Neural cell (in vitro differentiated cells): ENCODE measurements around the gene PLXDC1. TPM values are rescaled to one million over a fixed set of nuclear protein-coding genes. Genes with fewer than 3 reads are reported as not detected.
A peak's percentile ranks its signal among the peaks of the same experiment; 100 is the strongest.

Experiments
- H2AFZ ChIP-seq: fragments of 200-600, 300-800 bp; sonication (generic), shearing (Covaris generic); 2 replicates; pipeline ENCODE4 v1.6.0; 2014; ENCODE audit warnings: low read depth, mild to moderate bottlenecking, antibody characterized with exemption, low read length, moderate library complexity
- H3F3A ChIP-seq: fragments of 200-600 bp; shearing (Covaris generic); 2 replicates; pipeline ENCODE4 v1.6.1; 2016; ENCODE audit warnings: mild to moderate bottlenecking, moderate library complexity, mixed read lengths, antibody characterized with exemption, low read length; ENCODE audit not compliant: insufficient read depth, poor library complexity, severe bottlenecking
- H3K27ac ChIP-seq: fragments of 200-600, 300-800 bp; sonication (generic), shearing (Covaris generic); 2 replicates; pipeline ENCODE4 v1.5.1; 2014; ENCODE audit warnings: mild to moderate bottlenecking, low read length, moderate library complexity
- H3K27me3 ChIP-seq: fragments of 300-800, 200-600 bp; sonication (generic), shearing (Covaris generic); 2 replicates; pipeline ENCODE4 v1.6.0; 2014; ENCODE audit warnings: mild to moderate bottlenecking, low read depth, low read length, moderate library complexity; ENCODE audit not compliant: insufficient read depth
- H3K36me3 ChIP-seq: fragments of 300-800, 200-600 bp; sonication (generic), shearing (Covaris generic); 2 replicates; pipeline ENCODE4 v1.5.1; 2014; ENCODE audit warnings: mild to moderate bottlenecking, antibody characterized with exemption, low read length, moderate library complexity; ENCODE audit not compliant: insufficient read depth
- H3K4me2 ChIP-seq: fragments of 300-800, 200-600 bp; sonication (generic), shearing (Covaris generic); 2 replicates; pipeline ENCODE4 v1.6.0; 2014; ENCODE audit warnings: mild to moderate bottlenecking, low read length
- H3K4me3 ChIP-seq: fragments of 300-800, 200-600 bp; sonication (generic), shearing (Covaris generic); 2 replicates; pipeline ENCODE4 v1.5.1; 2014; ENCODE audit warnings: mild to moderate bottlenecking, low read length, moderate library complexity
- H3K79me2 ChIP-seq: fragments of 200-600 bp; shearing (Covaris generic); replicated peaks from 2 replicates; pipeline ENCODE4 v1.6.0; 2014; ENCODE audit warnings: mild to moderate bottlenecking, low read length, moderate library complexity; ENCODE audit not compliant: insufficient read depth
- H3K9ac ChIP-seq: fragments of 300-800, 200-600 bp; sonication (generic), shearing (Covaris generic); 2 replicates; pipeline ENCODE4 v1.6.1; 2016; ENCODE audit warnings: mild to moderate bottlenecking, low read length, mixed read lengths
- H3K9me2 ChIP-seq: fragments of 200-600 bp; shearing (Covaris generic); 2 replicates; pipeline ENCODE4 v1.6.1; 2016; ENCODE audit warnings: mild to moderate bottlenecking, low read length, mixed read lengths; ENCODE audit not compliant: insufficient read depth
- H3K9me3 ChIP-seq: fragments of 200-600, 300-800 bp; sonication (generic), shearing (Covaris generic); 2 replicates; pipeline ENCODE4 v1.6.1; 2016; ENCODE audit warnings: mild to moderate bottlenecking, mixed run types, low read length, moderate library complexity, mixed read lengths
- H4K20me1 ChIP-seq: fragments of 200-600 bp; shearing (Covaris generic); 2 replicates; pipeline ENCODE4 v1.6.1; 2016; ENCODE audit warnings: mild to moderate bottlenecking, mixed run types; ENCODE audit not compliant: insufficient read depth
- EP300 ChIP-seq: fragments of 450-650 bp; conservative IDR thresholded peaks from 2 replicates; pipeline ENCODE4 v1.6.1; 2014; ENCODE audit warnings: antibody characterized with exemption, mild to moderate bottlenecking, moderate library complexity; ENCODE audit not compliant: poor library complexity, severe bottlenecking
- EZH2 ChIP-seq: fragments of 200-600, 300-800 bp; shearing (Covaris generic), sonication (generic); IDR thresholded peaks from 2 replicates; pipeline ENCODE4 v1.6.1; 2014; ENCODE audit warnings: antibody characterized with exemption, low read length, borderline replicate concordance, mild to moderate bottlenecking; ENCODE audit not compliant: insufficient read depth, poor library complexity, severe bottlenecking
- MXI1 ChIP-seq: fragments of 450-650 bp; conservative IDR thresholded peaks from 2 replicates; pipeline ENCODE4 v1.6.1; 2014; ENCODE audit warnings: antibody characterized with exemption, mild to moderate bottlenecking; ENCODE audit not compliant: poor library complexity, severe bottlenecking
- RAD21 ChIP-seq: fragments of 450-650 bp; conservative IDR thresholded peaks from 2 replicates; pipeline ENCODE4 v1.6.1; 2014; ENCODE audit warnings: antibody characterized with exemption, mild to moderate bottlenecking, moderate library complexity
- SMC3 ChIP-seq: fragments of 450-650 bp; conservative IDR thresholded peaks from 2 replicates; pipeline ENCODE4 v1.6.1; 2014; ENCODE audit warnings: antibody characterized with exemption, mild to moderate bottlenecking, moderate library complexity; ENCODE audit not compliant: poor library complexity
- TAF1 ChIP-seq: IDR thresholded peaks from 2 replicates; pipeline ENCODE4 v1.6.1; 2012; ENCODE audit warnings: low read depth
- polyA plus RNA-seq: library from polyadenylated mRNA; depleted of rRNA; stranded (reverse); fragments of >200 nt; gene quantifications from 2 replicates; pipeline ENCODE4 v1.2.3, GENCODE V29; 2014
- TF ChIP-seq, protein P1 (sequence below): IDR thresholded peaks from 2 replicates; pipeline ENCODE4 v1.6.1; 2012; ENCODE audit warnings: borderline replicate concordance

The PLXDC1 gene
- polyA plus RNA-seq, 1 donor from 2014 or later = 10.0 TPM

DNA sequence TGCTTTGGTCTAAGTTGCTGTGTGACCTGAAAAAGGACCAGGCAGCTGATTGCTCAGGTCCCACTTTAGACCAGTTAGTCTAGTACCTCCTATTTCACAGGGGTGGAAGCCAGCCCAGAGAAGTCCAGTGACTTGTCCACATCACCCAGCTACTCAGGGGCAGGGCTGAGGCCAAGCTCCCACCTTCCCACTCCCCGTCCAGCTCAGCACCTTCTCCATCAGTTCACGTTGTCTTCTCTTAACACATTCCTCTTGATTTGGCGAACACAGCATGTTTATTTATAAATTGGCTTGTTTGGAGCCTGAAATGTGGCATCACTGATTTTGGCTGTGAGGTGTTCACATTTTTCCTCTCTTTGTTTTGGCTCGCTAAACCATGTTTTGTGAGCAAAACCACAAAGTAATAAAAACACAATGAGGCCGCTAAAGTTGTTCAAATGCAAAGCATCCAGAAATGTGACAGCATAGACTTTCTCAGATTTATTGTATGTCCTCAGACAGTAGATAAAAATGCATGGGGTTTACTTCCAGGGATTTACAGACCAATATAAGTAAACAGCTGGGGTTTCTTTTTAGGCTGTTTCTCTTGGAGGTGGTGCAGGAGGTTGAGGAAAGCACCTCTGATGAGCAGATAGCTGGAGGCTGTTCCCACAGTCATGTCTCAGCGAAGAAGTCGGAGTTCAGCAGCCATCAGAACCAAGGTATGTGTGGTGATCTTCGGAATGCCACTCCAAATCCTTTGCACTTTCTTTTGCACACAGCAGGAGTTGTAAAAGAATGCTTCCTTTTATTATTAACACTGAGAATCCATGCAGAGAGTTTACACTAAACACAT is 88.4 kb downstream of the PLXDC1 start:
- no peak overlapping the region for H3K4me2 ChIP-seq
- no peak overlapping the region for H3K27ac ChIP-seq
- no peaks in the 10 kb centered on the region for H4K20me1 ChIP-seq
- no peaks in the 10 kb centered on the region for H3K27me3 ChIP-seq
- H3K9me3 ChIP-seq = no peaks in the 10 kb centered on the region
- no peaks in the 10 kb centered on the region for H3K79me2 ChIP-seq
- H3K9me2 ChIP-seq = no peaks in the 10 kb centered on the region
- no peaks in the 10 kb centered on the region for H3F3A ChIP-seq
- H3K36me3 ChIP-seq = no peaks in the 10 kb centered on the region
- H3K9ac ChIP-seq = no peak overlapping the region
- TF ChIP-seq RAD21 = no peak
- TF ChIP-seq MXI1 = no peak
- TF ChIP-seq EZH2 = no peak
- H2AFZ ChIP-seq = no peak overlapping the region
- H3K4me3 ChIP-seq = no peak overlapping the region

DNA sequence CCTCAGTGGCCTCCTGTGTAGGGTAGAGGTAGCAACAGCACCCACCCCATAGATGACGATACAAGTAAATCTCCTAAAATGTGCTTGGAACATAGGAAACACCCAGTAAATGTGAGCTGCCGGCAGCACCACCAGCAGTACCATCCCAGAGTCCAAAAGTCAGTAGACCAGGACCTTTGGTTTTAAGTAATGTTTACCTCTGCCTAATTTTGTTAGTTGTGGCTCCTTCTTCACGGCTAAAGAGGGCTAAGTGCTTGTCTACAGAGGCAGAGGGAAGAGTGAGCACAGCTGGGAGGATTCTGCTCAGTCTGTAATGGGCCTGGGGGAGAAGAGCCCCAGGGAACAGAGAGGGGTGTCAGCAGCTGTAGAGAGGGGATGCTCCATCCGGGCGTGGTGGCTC is 92.9 kb downstream of the PLXDC1 start:
- Histone ChIP-seq H3K4me3 (no peak overlapping the region), H3K9me2 (no peaks in the 10 kb centered on the region), H3K27me3 (no peaks in the 10 kb centered on the region), H2AFZ (no peak overlapping the region), H4K20me1 (no peaks in the 10 kb centered on the region), H3K79me2 (no peaks in the 10 kb centered on the region), H3F3A (no peaks in the 10 kb centered on the region), H3K36me3 (no peaks in the 10 kb centered on the region), H3K4me2 (no peak overlapping the region), H3K9me3 (no peaks in the 10 kb centered on the region), H3K27ac (no peak overlapping the region), H3K9ac (no peak overlapping the region)
- TF ChIP-seq EP300 = no peak

DNA sequence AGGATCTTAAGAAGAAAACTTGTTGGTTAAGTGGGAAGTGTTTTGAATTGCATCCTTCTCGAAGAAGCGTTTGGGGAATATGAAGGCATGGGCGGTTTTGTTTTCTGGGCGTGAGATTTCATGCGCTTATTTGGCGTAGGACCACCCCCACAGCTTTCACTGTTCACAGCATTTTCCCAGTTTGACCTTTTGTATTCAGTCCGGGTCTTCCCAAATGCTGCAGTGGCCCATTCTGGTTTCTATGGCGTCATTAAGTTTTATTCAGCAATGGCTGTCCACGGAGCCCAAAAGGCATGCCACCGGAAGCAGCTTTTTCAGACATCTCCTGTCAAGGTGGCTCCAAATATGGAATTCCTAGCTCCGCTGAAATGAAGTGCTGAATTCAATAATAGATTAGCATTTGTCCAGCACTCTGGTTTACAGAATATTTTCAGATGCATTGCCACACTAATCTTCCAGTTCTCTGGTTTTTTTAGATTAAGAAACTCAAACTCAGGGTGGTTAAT is 93.7 kb downstream of the PLXDC1 start:
- no peak overlapping the region for H3K9ac ChIP-seq
- TF ChIP-seq SMC3 (no peak), EP300 (no peak), TAF1 (no peak)
- TF ChIP-seq, protein P1, sequence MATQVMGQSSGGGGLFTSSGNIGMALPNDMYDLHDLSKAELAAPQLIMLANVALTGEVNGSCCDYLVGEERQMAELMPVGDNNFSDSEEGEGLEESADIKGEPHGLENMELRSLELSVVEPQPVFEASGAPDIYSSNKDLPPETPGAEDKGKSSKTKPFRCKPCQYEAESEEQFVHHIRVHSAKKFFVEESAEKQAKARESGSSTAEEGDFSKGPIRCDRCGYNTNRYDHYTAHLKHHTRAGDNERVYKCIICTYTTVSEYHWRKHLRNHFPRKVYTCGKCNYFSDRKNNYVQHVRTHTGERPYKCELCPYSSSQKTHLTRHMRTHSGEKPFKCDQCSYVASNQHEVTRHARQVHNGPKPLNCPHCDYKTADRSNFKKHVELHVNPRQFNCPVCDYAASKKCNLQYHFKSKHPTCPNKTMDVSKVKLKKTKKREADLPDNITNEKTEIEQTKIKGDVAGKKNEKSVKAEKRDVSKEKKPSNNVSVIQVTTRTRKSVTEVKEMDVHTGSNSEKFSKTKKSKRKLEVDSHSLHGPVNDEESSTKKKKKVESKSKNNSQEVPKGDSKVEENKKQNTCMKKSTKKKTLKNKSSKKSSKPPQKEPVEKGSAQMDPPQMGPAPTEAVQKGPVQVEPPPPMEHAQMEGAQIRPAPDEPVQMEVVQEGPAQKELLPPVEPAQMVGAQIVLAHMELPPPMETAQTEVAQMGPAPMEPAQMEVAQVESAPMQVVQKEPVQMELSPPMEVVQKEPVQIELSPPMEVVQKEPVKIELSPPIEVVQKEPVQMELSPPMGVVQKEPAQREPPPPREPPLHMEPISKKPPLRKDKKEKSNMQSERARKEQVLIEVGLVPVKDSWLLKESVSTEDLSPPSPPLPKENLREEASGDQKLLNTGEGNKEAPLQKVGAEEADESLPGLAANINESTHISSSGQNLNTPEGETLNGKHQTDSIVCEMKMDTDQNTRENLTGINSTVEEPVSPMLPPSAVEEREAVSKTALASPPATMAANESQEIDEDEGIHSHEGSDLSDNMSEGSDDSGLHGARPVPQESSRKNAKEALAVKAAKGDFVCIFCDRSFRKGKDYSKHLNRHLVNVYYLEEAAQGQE = no peak

More for the DNA sequence above, 93.7 kb downstream of the PLXDC1 start:
- Histone ChIP-seq H2AFZ (no peak overlapping the region), H3K36me3 (no peaks in the 10 kb centered on the region), H3K4me3 (peak overlapping the region; percentile 66), H3F3A (no peaks in the 10 kb centered on the region), H3K27ac (no peak overlapping the region), H3K9me2 (no peaks in the 10 kb centered on the region), H4K20me1 (no peaks in the 10 kb centered on the region), H3K9me3 (peaks cover under 1% of the 10 kb centered on the region), H3K4me2 (no peak overlapping the region), H3K27me3 (no peaks in the 10 kb centered on the region), H3K79me2 (no peaks in the 10 kb centered on the region)
